ENCODE results near the gene PGA3.
"Not testable (repeated sequence)": the region's sequence is repeated elsewhere in the genome, so short reads cannot be mapped to it uniquely, and the experiment has no call there.

PGA3 gene

DNA sequence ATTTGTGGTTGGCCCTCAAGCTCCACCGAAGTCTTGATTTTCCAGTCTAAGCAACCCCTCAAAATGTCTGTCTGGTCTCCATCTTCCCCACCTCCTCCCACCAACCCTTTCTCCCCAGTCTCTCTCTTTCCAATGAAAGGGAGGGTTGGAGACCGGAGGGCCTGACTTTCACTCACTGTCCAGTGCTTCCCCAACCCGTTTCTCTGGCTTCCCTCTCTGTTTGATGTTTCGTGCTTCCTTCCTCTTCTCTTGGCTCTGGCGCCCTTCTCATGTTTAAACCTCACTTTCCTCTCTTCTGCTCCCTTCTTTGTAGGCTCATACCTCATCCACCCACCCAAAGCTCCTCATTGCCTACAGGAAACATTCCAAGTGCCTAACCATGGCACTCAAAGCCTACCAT lies 31.0 kb upstream of the PGA3 start:
- DNase-seq, result no peak

DNA sequence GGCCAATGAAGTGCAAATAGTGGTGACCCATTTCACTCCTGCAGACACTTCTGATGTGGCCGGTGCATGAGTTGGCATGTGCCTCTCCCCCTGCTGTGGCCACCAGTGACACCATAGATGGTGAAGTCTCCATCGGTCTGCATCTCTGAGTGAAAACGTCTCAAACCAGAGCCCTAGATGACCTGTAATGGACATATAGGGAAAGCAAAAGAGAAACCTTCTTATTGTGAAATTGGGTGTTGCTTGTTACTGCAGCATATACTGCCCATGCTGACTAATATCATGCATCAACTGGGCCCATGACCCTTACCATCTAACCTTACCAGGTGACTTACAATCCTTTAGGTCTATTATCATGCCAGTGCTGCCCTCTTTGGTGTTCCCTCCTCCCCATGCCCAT lies 30.4 kb upstream of the PGA3 start:
- DNase-seq, result no peak

DNA sequence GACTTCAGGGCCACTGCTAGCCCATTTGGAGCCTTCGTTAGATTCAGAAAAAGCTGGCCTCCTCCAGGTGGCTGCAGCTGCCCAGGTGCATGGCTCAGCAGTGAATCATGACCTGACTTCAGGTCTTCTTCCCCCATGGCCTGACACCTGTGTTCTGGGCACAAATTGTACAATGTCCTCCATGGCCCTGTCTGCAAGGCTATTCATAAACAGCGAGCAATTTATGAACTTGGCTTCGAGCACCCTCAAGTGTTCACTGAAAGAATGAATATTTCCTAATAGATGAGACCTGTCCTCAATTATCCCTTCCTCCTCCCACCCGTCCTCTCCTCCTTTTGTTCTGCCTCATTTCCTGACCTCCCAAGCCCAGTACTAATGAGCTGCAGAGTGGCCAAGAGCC lies 29.9 kb upstream of the PGA3 start:
- no peak for DNase-seq

DNA sequence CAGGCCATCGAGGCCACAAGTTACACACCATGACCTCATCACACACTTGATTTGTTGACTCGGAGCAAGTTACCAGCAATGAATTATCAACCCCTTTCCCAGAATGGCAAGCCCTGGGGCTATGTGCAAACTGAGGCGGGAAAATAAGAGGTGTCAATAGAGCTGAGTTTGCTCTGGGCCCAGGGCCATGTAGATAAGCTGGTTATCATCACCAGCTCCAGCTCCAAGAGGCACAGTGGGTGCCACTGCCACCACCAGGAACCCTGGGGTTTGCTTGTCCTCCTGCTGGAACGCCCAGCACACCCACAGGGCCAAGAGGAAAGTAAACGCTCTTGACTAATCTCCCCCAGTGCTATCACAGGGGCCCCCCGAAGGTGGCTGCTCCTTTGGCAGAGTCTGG lies 29.0 kb upstream of the PGA3 start:
- no peak for DNase-seq

DNA sequence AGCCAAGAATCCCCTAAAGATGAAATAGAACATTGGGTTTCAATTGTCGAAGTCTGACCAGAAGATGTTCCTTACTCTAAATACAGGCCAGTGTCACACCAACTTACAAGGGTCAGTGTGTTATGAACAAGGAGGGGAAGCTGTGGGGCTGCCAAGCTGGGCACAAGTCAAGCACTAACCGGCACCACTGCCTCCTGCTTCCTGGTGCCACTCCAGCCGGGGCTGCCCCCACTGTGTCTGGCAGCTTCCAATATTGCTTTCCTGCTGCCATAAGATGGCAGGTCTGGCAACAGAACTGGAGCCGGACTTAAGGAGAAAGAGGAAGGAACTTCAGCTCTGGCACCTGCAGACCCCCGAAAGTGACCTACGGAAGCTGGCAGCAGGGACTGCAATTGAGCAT lies 28.4 kb upstream of the PGA3 start:
- no peak for DNase-seq

DNA sequence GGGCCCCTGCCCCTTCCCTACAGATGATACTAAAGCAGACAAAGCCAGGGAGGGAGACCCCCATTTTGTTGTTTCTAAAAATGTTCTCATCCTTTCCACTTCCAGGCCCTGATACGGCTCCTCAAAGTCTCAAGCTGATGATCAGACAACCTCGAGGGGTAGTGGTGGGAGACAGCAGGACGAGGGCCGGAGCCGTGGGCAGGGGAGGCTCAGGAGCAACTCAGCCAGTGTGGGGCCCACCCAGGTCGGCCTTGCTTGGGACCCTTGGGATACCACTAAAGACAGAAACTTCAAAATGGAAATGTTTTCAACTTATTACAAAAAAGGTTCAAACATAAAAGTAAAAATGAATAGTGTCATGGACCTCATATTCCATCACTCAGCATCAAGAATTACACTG lies 26.9 kb upstream of the PGA3 start:
- no peak for DNase-seq

DNA sequence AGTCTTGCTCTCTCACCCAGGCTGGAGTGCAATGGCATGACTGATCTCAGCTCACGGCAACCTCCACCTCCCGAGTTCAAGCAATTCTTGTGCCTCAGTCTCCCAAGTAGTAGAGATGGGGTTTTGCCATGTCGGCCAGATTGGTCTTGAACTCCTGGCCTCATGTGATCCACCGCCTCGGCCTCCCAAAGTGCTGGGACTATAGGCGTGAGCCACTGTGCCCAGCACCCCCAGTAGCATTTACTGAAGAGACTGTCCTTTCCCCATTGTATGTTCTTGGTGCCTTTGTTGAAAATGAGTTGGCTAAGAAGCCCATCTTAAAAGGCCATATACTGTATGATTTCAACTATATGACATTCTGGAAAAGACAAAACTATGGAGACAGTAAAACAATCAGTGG lies 23.1 kb upstream of the PGA3 start:
- DNase-seq, result not testable (repeated sequence)

DNA sequence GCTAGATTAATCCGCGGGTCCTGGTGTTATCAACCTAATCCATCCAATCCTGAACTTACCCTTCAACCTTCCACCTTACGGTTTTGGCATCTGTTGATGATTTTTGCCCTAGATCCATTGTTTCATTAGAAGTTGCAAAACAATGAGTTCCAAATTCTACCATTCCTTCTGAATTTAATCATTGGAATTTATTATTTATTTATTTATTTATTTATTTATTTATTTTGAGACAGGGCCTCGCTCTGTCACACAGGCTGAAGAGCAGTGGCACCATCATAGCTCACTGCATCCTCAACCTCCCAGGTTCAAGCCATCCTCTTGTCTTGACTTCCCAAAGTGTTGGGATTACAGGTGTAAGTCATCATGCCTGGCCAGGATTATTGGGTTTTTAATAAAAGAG lies 21.8 kb upstream of the PGA3 start:
- DNase-seq, result no peak

DNA sequence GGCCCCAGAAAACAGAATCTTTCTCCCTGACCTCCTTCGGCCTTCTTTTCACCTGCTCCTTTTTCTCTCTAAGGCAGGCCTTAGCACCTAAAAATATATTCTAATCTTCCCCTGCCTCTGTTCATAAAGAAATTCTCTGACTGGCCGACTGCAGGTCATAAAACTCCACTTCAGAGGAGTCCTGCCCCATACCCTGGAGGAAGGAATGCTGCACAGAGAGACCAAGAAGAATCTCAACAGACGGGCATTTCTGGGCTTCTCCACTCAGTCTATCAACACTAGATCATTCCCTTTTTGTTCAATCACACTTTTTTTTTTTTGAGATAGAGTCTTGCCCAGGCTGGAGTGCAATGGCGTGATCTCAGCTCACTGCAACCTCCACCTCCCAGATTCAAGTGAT lies 19.7 kb upstream of the PGA3 start:
- DNase-seq, result no peak

DNA sequence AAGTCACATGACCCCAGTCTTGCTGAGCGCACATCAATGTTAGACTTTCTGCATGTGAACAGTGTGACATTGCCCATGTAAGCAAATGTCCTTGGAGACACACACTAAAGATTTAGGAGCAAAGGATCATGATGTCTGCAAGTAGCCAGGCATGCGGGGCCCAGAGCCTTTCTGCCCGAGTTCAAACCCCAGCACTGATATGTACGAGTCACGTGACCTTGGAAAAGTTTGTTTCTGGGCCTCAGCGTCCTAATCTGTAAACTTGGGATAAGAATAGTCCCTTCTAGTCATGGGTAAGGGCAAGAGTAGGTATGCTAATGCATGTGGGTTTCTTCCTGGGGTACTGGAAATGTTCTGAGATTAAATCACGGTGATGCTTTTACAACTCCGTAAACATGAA lies 16.8 kb upstream of the PGA3 start:
- no peak for DNase-seq

DNA sequence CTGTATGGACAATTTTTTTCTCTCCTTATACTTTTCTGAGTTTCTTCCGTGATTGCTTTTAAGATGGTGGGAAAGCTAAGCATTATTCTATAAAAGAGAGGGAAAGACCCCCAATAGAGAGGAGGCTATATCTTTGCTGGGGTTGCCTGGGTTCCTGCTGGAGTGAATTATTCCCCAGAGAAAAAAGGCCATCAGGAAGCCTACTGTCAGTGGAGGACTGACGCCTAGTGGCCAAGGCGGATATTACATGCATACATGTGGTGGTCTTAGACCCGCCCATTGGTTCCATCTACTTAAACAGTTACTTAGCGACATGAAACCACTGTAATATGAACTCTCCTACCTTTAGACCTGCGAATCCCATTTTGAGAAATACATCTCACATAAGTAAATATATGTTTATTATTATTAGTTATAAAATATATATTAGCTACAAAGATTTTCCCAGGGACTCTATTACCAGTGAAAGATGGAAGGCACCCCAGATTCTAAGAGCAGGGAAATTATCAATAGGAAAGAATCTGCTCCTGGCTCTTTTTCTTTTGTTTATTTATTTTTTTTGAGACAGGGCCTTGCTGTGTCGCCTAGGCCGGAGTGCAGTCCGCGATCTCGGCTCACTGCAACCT lies 15.7 kb upstream of the PGA3 start:
- DNase-seq, result peak; percentile 67

DNA sequence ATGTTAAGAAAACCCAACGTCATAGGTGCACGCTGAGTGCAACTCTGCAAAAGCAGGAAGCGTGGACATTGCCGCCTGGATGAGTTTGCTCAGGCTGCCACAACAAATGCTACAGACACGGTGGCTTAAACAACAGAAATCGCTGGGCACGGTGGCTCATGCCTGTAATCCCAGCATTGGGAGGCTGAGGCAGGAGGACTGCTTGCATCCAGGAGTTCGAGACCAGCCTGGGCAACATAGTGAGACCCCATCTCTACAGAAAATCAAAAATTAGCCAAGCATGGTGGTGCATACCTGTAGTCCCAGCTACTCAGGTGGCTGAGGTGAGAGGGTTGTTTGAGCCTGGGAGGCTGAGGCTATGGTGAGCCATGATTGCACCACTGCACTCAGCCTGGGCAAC lies 13.4 kb upstream of the PGA3 start:
- DNase-seq, result no peak

DNA sequence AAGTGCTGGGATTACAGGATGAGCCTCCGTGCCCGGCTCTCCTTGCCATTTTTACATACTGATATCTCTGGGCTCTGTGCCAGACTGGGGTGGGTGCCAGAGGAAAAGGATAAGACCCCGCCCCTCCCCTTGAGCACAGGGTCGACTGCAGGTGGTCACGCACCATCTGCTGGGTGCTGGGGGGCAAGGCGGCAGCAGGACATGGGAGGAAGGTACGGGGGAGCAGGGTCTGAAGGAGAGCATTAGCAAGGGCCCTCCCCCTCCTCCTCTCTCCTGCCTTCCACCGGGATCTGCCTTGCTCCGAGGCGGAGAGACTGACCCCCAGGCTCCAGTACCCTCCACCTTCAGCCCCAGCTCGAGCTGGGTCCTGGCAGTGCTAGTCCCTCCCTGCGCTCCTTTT lies 9.7 kb upstream of the PGA3 start:
- no peak for DNase-seq

DNA sequence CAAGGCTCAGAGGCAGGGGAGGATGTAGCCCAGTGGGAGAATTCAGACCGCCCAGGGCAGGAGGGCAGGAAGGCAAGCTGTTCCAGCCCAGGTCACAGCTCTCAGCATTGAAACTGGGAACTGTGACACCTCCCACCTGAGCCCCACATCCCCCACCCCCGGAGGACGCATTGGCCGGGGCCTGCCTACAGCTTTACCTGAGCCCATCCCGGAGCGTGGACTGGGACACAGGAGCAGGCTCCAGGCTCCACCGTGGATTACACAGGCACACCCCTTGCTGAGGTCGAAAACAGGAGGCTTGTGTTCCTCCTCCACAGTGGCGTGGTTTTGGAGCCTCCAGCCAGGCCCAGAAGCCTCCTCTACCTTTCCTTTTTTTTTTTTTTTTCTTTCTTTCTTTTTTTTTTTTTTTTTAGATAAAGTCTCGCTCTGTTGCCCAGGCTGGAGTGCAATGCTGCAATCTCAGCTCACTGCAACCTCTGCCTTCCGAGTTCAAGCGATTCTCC lies 9.1 kb upstream of the PGA3 start:
- no peak for DNase-seq

DNA sequence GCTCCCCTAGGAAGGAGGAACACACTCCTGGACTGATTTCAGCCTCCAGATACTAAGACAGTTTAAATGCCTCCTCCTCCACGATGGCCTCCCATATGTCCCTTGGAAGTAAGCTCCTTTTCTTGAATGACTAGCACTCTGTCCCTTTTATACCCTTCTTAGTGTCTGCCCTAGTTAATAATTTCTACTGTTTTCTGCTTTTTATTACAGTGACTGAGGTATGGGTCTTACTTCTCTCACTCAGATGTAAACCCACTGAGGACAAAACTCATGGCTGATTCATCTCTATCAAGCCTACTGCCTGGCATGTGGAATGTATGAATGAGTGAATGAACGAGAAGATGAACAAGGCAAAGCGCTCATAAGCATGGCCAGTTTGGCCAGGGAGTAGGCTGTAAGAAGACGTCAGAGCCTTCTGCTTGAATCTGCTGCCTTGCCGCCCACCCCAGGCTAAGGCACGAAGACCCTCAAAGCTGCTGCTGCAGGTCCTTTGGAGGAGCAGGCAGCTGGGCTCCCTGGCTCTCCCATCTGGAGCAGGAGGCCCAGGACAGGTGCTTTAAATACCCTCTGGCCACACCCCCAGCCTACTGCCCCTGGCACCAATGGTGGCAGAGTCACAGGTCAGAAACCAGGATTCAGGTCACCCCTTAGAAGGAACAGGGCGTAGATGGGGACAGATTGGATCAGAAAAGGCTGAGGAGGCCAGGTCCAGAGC lies 8.2 kb upstream of the PGA3 start:
- DNase-seq, result no peak

DNA sequence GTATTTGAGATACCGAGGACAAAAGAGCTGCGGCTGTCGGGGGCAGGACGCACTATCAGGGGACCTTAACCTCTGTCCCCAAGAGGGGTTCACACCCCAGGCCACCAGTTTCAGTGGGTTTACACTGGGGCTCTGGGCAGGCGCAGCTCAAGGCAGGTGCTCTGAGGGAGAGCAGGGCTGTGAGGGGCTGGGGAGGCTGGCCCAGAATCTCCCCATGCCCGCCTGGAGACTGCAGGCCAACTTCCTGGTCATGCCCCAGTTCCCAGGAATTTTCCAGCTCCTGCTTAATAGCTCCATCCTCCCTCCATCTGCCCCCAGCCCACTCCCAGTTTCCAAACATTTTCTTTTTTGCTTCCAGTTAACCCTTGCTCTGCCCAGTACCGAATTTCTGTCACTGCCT lies 7.6 kb upstream of the PGA3 start:
- no peak for DNase-seq

DNA sequence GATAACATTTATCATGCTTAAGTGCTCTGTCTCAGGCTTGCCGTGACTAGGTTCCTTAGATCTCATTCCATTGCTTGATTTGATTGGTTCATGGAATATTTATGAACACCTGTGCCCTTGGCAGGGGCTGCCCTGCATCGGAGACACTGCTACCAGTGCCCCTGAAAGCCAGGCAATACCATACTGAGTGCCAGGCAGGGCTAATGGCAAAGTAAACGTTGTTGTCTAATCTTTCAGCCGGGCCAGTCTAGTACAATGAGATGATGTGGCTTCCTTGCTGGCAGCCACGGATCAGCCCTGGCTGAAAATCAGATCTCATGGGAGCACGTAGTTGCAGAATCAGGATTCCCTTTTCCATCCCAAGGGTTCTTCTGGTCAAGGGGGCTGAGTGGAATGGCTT lies 5.0 kb upstream of the PGA3 start:
- DNase-seq, result no peak

DNA sequence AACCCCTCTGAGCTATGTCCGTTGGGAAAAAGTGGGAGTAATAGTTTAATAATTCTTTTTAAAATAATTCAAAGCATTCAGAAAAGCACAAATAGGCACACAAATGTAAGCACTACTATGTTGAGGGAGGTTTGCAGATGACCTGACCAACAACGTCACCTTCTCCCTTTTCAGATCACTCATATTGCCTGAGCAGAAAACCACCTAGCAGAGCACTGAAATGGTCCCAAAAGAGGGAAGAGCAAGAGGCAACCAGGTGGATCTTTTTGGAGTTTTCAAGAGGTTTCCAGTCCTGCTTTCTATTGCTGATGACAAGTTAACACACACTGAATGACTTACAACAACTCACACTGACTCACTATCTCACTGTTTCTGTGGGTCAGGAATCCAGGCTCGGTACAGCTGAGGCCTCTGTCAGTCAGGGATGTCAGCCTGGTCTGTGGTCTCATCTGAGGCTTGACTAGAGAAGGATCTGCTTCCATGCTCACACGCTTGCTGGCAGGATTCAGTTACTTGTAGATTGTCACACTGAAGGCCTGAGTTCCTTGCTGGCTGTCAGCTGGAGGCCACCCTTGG lies 4.3 kb upstream of the PGA3 start:
- DNase-seq, result no peak

DNA sequence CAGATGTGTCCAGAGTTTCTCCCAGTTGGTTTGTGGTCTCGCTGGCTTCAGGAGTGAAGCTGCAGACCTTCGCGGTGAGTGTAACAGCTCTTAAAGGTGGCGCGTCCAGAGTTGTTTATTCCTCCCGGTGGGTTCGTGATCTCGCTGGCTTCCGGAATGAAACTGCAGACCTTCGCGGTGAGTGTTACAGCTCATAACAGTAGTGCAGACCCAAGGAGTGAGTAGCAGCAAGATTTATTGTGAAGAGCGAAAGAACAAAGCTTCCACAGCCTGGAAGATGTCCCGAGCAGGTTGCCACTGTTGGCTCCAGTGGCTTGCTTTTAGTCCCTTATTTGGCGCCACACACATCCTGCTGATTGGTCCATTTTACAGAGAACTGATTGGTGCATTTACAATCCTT lies 1.8 kb upstream of the PGA3 start:
- no peak for DNase-seq

DNA sequence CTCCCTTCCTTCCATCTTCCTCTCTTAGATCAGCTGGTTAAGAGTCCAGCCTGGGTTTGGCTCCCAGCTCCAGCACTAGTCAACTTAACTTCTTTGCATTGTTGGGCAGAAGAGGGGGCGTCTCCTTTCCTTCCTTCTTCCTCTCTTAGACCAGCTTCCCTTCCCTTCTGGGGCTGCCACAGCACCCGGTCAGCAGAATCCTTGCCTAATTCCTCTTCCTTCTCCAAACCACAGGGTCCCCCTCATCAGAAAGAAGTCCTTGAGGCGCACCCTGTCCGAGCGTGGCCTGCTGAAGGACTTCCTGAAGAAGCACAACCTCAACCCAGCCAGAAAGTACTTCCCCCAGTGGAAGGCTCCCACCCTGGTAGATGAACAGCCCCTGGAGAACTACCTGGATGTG lies 558 bp downstream of the PGA3 start:
- not testable (repeated sequence) for DNase-seq

DNA sequence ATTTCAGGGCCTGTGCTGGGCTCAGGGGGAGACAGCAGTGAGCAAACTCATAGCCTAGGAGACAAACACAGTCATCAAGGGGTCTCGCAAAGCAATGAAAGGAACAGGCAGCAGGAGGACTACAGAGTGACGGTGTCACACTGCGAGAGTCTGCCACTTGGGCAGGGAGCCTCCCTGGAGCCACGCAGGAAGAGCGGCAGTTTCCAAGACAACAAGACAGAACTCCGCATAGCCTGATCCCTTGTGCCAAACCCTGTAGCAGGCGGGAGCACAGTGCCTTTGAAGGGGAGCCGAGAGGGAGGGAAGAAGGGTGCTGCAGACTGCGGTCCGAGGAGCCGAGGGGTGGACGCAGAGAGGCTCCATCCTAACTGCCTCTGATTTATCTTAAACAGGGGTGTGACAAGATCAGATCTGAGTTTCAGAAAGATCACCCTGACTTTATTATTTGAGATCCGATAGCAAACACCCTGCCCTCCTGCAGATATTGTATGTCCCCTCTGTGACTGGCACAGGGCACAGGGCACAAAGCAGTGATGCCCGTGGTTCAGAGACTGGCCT lies 1.3 kb downstream of the PGA3 start:
- not testable (repeated sequence) for DNase-seq

DNA sequence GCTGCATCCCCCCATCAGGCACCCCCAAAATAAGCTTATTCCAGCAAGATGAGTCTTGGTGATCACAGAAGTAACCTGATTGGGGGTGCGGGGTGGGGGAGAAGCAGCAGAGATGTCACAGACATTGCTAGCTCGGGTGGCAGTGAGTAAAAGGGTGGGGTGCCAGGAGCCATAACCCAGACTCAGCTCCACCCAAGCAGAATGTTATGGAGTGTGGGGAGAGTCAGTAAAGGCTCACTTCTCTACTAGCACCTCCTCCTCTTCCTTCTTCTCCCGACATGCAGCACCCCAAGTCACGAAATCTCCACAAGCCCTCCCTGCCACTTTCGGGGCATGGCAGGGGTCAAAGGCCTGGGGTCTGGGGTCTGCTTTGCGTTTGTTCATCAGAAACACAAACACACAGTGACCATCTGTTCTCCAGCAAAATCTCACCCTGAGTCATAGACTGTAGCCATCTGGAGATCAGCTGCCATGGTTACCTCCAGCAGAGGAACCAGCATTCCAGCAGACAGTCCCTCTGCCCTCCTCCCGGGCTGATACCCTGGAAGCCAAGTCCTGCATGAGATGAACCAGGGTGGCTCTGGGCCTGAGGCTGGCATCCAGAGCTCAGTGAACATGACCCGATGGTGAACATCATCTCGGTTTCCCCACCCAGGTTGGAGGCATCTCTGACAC lies 4.5 kb downstream of the PGA3 start:
- DNase-seq, result not testable (repeated sequence)

DNA sequence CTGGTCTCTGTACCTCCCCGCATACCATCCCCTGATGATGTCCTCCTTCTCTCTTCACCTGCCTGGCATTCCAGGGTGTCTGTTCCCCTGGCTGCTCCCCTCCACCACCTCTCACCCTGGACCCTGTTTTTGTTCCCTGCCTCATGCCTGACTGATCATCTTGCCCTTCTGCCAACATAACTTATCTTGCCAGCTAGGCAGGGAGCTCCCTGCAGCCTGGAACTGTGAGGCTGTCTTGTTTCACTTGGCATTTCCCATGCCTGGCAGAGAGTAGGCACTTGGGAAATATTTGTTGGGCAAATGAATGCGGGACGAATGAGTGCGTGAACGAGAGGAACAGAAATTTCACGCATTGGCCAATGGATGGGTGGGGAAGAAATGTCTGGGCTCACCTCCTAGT lies 7.3 kb downstream of the PGA3 start:
- DNase-seq, result not testable (repeated sequence)
